A549 (cell line): Measurements from ENCODE around the gene DYNC1I1.

Source experiments
- EP300 ChIP-seq, 2 experiments: fragments of >200 bp; sonication (Bioruptor Twin); formaldehyde crosslinking; IDR thresholded peaks; 2 replicates in 1 of 2; 3 replicates in 1 of 2; pipeline ENCODE4 v1.6.1; 2016 to 2017
- MAZ ChIP-seq: fragments of 150-350 bp; IDR thresholded peaks from 2 replicates; pipeline ENCODE4 v1.6.1; 2014; ENCODE audit warnings: antibody characterized with exemption, low read depth, low read length, borderline replicate concordance
- POLR2AphosphoS2 ChIP-seq: conservative IDR thresholded peaks from 2 replicates; pipeline ENCODE4 v1.6.1; 2012; ENCODE audit warnings: low read length, improper control_type of control experiment, inconsistent platforms
- TF ChIP-seq, protein P1 (sequence below): fragments of >200 bp; sonication (Bioruptor Twin); formaldehyde crosslinking; IDR thresholded peaks from 3 replicates; pipeline ENCODE4 v1.5.1; 2016

DNA sequence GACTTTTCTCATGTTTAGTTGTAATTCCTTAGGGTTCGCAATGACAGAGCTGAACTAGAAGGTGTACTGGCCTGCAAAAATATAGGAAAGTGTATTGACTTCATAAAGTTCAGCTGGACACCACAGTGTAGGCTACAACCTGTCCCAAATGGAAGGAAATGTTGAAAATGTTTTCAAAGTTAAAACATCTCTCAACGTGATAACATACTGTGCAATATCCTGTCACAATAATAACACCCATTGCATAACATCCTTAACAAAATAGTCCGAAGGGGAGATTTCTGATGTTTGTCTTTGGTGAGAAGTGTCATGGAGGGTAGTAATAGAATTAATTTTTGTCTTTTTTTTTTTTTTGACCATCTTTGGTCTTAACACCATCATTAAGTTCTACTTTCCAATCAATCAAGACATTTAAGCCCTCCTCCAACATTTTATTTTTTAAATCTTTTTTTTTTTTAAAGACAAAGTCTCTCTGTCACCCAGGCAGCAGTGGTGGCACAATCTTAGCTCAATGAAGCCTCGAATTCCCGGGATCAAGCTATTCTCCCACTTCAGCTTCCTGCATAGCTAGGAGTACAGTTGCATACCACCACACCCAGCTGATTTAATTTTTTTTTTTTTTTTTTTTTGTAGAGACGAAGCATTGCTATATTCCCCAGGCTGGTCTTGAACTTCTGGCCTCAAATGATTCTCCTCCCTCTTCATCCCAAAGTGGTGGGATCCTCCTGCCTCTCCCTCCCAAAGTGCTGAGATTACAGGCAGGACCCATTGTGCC, 45.7 kb downstream of the DYNC1I1 start:
- TF ChIP-seq, protein P1, sequence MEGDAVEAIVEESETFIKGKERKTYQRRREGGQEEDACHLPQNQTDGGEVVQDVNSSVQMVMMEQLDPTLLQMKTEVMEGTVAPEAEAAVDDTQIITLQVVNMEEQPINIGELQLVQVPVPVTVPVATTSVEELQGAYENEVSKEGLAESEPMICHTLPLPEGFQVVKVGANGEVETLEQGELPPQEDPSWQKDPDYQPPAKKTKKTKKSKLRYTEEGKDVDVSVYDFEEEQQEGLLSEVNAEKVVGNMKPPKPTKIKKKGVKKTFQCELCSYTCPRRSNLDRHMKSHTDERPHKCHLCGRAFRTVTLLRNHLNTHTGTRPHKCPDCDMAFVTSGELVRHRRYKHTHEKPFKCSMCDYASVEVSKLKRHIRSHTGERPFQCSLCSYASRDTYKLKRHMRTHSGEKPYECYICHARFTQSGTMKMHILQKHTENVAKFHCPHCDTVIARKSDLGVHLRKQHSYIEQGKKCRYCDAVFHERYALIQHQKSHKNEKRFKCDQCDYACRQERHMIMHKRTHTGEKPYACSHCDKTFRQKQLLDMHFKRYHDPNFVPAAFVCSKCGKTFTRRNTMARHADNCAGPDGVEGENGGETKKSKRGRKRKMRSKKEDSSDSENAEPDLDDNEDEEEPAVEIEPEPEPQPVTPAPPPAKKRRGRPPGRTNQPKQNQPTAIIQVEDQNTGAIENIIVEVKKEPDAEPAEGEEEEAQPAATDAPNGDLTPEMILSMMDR, result no peak
- TF ChIP-seq POLR2AphosphoS2 (no peak), MAZ (no peak), EP300 (IDR thresholded peaks at IDR 0.05) (no peak)
